Lower leg skin (tissue), 3 donors: ENCODE results near the gene OR3A3.

Experiments
- CTCF ChIP-seq, 3 donors: fragments of 450-650 bp; IDR thresholded peaks; one replicate each; pipeline ENCODE4 v1.5.1; 2016; ENCODE audit warnings: antibody characterized with exemption in 3 of 3, mild to moderate bottlenecking in 3 of 3, moderate library complexity in 2 of 3
- POLR2A ChIP-seq, 2 donors: fragments of 450-650 bp; IDR thresholded peaks; one replicate each; pipeline ENCODE4 v1.6.1; 2016 to 2017; ENCODE audit warnings: antibody characterized with exemption in 2 of 2, mild to moderate bottlenecking in 1 of 2, moderate library complexity in 1 of 2

GRCh38 chr17:3415610-3416009 is 4.4 kb downstream of the OR3A3 start:
- TF ChIP-seq CTCF (IDR thresholded peaks at IDR 0.05) (no peak), POLR2A (IDR thresholded peaks at IDR 0.05) (no peak)
